Measurements from ENCODE around the gene PSTPIP1. TPM values are rescaled to one million over a fixed set of nuclear protein-coding genes. Genes with fewer than 3 reads are reported as not detected.

Gene PSTPIP1
- total and polyA plus RNA-seq, 9 of the 15 experiments (the other 6 are each of a cell fraction or from before 2014, with no cell fraction given), result not detected

GRCh38 chr15:77085297-77085696 is 90.4 kb downstream of the PSTPIP1 start (continued):
- TF ChIP-seq MAZ (CRISPR knock-in tag; conservative IDR thresholded peaks at IDR 0.05 in 1 of 2, IDR thresholded peaks at IDR 0.05 in 1 of 2) (0 out of 4 replicates have a peak, but pooled peaks of 1 of the 2 experiments have one; percentile 19), E2F5 (CRISPR knock-in tag; IDR thresholded peaks at IDR 0.05) (no peak), JUNB (CRISPR knock-in tag; conservative IDR thresholded peaks at IDR 0.05) (no peak), L3MBTL2 (IDR thresholded peaks at IDR 0.05) (no peak), MAFG (tag; conservative IDR thresholded peaks at IDR 0.05) (peak; percentile 57), LEF1 (IDR thresholded peaks at IDR 0.05) (no peak), XRCC5 (IDR thresholded peaks at IDR 0.05; ENCODE audit: low read depth, low read length) (no peak), ZNF655 (CRISPR knock-in tag; IDR thresholded peaks at IDR 0.05) (no peak), NFIX (CRISPR knock-in tag; IDR thresholded peaks at IDR 0.05; ENCODE audit: low read depth) (no peak), SMC3 (conservative IDR thresholded peaks at IDR 0.05; ENCODE audit: insufficient read depth, low read depth, low read length) (no peak), CREBBP (IDR thresholded peaks at IDR 0.05; ENCODE audit: low read depth, low read length) (no peak), ZMIZ1 (IDR thresholded peaks at IDR 0.05; ENCODE audit: low read depth in 2 of 2, low read length in 2 of 2) (no peak), U2AF2 (optimal IDR thresholded peaks at IDR 0.05; ENCODE audit: low read depth, low read length) (no peak), POLR2B (IDR thresholded peaks at IDR 0.05; ENCODE audit: low read depth, partially characterized antibody) (no peak), ELK1 (CRISPR knock-in tag; IDR thresholded peaks at IDR 0.05) (no peak), ZBTB7A (IDR thresholded peaks at IDR 0.05; ENCODE audit: borderline replicate concordance, control insufficient read depth, low read depth, low read length) (no peak), EHMT2 (IDR thresholded peaks at IDR 0.05) (0 out of 2 replicates have a peak, but pooled peaks have one; percentile 2), ZNF124 (CRISPR knock-in tag; IDR thresholded peaks at IDR 0.05) (no peak), HOXB6 (CRISPR knock-in tag; IDR thresholded peaks at IDR 0.05; ENCODE audit: borderline replicate concordance) (no peak), TFAP4 (CRISPR knock-in tag; IDR thresholded peaks at IDR 0.05; ENCODE audit: borderline replicate concordance) (no peak), MIER1 (IDR thresholded peaks at IDR 0.05; ENCODE audit: low read depth) (no peak)

Measured in K562 (cell line).